Measurements from ENCODE around the gene RGS16.

RGS16 gene

DNA sequence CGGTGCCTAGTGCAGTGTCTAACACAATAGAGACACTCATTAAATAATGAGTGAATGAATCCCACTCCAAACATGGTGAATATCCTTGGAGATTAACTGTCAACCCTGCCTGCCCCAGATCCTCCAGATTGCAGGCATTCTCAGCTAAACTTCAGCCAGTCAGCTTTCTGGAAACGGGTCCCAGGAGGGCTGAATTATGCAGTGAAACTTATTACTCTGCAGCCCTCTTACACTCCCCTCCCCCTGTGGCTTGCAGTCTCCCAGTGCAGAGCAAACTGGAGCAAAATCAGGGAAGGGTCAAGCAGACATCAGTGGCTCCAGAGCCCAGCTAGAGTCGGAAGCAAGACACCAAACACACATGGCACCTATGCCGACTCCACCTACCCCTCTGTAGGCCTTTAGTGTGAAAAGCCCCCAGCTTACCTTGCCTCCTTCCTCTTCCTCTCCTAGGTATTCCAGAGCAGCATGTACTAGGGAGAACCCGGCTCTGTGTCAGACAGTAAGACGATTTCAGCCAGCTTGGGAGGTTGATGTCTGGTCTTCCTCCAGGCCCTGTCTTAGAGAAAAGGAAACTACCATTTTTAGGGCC is 6.5 kb upstream of the RGS16 start (continued):
- TF ChIP-seq ZNF560 (tag by site-specific recombination; IDR thresholded peaks at IDR 0.05; ENCODE audit: borderline replicate concordance) (no peak), HOXA7 (CRISPR knock-in tag; IDR thresholded peaks at IDR 0.05; ENCODE audit: borderline replicate concordance) (no peak), ZNF600 (tag by site-specific recombination; IDR thresholded peaks at IDR 0.05) (peak; percentile 86), WT1 (tag by site-specific recombination; IDR thresholded peaks at IDR 0.05) (0 out of 2 replicates have a peak, but pooled peaks have one; percentile 37), FEZF1 (tag by site-specific recombination; IDR thresholded peaks at IDR 0.05) (no peak), MYNN (tag by site-specific recombination; IDR thresholded peaks at IDR 0.05; ENCODE audit: borderline replicate concordance) (no peak), ZNF121 (tag by site-specific recombination; IDR thresholded peaks at IDR 0.05) (no peak), GLI2 (tag by site-specific recombination; IDR thresholded peaks at IDR 0.05; ENCODE audit: borderline replicate concordance, low read depth) (no peak), ZNF2 (tag by site-specific recombination; IDR thresholded peaks at IDR 0.05) (no peak), ZNF311 (tag by site-specific recombination; IDR thresholded peaks at IDR 0.05; ENCODE audit: borderline replicate concordance) (no peak), KLF1 (tag by site-specific recombination; IDR thresholded peaks at IDR 0.05) (no peak), ZNF10 (tag by site-specific recombination; IDR thresholded peaks at IDR 0.05) (no peak), ZEB2 (tag by site-specific recombination; IDR thresholded peaks at IDR 0.05) (no peak), ZNF610 (tag by site-specific recombination; IDR thresholded peaks at IDR 0.05; ENCODE audit: borderline replicate concordance) (no peak), ZNF658 (tag by site-specific recombination; IDR thresholded peaks at IDR 0.05) (no peak), BCL11A (tag by site-specific recombination; IDR thresholded peaks at IDR 0.05; ENCODE audit: low read depth) (no peak), ZNF776 (tag by site-specific recombination; IDR thresholded peaks at IDR 0.05; ENCODE audit: borderline replicate concordance) (no peak), TRIM28 (IDR thresholded peaks at IDR 0.05; ENCODE audit: borderline replicate concordance, low read length) (0 out of 2 replicates have a peak, but pooled peaks have one; percentile 25), ZBTB49 (tag by site-specific recombination; IDR thresholded peaks at IDR 0.05; ENCODE audit: low read depth) (no peak), ZNF529 (tag by site-specific recombination; IDR thresholded peaks at IDR 0.05; ENCODE audit: insufficient replicate concordance) (no peak), ZBTB21 (tag by site-specific recombination; IDR thresholded peaks at IDR 0.05) (no peak), ZSCAN23 (tag by site-specific recombination; IDR thresholded peaks at IDR 0.05) (no peak), ZNF664 (tag by site-specific recombination; IDR thresholded peaks at IDR 0.05) (0 out of 2 replicates have a peak, but pooled peaks have one; percentile 20)
- TF ChIP-seq, protein P1, sequence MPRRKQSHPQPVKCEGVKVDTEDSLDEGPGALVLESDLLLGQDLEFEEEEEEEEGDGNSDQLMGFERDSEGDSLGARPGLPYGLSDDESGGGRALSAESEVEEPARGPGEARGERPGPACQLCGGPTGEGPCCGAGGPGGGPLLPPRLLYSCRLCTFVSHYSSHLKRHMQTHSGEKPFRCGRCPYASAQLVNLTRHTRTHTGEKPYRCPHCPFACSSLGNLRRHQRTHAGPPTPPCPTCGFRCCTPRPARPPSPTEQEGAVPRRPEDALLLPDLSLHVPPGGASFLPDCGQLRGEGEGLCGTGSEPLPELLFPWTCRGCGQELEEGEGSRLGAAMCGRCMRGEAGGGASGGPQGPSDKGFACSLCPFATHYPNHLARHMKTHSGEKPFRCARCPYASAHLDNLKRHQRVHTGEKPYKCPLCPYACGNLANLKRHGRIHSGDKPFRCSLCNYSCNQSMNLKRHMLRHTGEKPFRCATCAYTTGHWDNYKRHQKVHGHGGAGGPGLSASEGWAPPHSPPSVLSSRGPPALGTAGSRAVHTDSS (tag by site-specific recombination; IDR thresholded peaks at IDR 0.05): peak; percentile 74
- TF ChIP-seq, protein P2, sequence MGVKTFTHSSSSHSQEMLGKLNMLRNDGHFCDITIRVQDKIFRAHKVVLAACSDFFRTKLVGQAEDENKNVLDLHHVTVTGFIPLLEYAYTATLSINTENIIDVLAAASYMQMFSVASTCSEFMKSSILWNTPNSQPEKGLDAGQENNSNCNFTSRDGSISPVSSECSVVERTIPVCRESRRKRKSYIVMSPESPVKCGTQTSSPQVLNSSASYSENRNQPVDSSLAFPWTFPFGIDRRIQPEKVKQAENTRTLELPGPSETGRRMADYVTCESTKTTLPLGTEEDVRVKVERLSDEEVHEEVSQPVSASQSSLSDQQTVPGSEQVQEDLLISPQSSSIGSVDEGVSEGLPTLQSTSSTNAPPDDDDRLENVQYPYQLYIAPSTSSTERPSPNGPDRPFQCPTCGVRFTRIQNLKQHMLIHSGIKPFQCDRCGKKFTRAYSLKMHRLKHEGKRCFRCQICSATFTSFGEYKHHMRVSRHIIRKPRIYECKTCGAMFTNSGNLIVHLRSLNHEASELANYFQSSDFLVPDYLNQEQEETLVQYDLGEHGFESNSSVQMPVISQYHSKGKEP (tag by site-specific recombination; IDR thresholded peaks at IDR 0.05): 0 out of 2 replicates have a peak, but pooled peaks have one; percentile 38
- TF ChIP-seq, protein P3, sequence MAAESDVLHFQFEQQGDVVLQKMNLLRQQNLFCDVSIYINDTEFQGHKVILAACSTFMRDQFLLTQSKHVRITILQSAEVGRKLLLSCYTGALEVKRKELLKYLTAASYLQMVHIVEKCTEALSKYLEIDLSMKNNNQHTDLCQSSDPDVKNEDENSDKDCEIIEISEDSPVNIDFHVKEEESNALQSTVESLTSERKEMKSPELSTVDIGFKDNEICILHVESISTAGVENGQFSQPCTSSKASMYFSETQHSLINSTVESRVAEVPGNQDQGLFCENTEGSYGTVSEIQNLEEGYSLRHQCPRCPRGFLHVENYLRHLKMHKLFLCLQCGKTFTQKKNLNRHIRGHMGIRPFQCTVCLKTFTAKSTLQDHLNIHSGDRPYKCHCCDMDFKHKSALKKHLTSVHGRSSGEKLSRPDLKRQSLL (tag by site-specific recombination; IDR thresholded peaks at IDR 0.05): 0 out of 2 replicates have a peak, but pooled peaks have one; percentile 9

All from HEK293 (cell line).